HG03439 (cell line): ENCODE measurements around the gene NPSR1.
"Not testable (repeated sequence)": the region's sequence is repeated elsewhere in the genome, so short reads cannot be mapped to it uniquely, and the experiment has no call there.

Experiments used
- ATAC-seq: cut with Tn5 transposase; IDR thresholded peaks from one replicate; pipeline ENCODE4 v1.9.1; 2021; ENCODE audit warnings: mild to moderate bottlenecking, moderate library complexity; ENCODE audit not compliant: unreplicated experiment

NPSR1 gene

DNA sequence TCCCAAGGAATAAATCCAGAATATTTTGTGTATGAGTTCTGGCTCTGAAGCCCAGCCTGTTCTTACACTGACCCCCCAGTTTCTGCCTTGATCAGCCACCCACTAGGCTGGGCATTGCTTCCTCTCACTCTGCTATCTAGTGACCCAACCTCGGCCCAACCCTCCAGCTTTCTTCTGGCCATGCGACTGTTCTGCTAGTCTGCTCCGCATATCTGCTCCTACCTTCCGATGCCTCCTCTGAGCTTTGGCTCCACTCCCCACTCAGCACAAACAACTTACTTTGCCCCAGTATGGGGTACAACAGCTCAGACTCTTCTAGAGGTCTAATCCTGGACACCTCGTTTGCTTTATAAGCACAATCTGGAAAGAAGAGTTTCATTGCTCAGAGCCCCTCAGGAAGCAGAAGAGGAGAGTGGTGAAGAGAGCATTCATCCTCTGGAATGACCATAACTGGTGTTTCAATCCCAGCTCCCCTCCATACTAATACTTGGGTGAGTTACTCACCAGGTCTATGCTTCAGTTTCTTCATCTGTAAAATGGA lies 99.6 kb downstream of the NPSR1 start:
- ATAC-seq: no peak

DNA sequence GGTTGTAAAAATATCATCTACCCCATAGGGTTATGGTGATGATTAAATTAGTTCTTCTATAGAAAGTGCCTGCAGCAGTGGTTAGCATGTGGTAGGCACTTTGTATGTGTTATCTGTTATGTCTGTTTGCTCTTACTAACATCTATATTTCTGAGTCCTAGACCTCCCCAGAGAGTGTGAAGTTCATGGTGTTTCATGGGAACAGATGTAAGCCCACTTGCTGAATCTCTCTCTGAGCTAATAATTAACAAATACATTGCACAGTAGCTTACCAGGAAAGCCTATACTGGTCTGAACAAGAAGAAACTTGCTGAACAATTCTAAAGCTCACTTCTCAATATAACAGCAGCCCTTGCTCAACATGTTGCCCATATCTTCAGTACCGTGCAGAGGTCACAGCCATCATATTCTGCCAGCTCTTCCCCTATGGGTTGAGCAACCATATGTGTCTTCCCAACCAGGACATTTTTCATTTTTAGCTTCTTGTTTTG lies 100.1 kb downstream of the NPSR1 start:
- no peak for ATAC-seq

- no peak for ATAC-seq
These were observed 101.6 kb downstream of the NPSR1 start for GRCh38 chr7:34759477-34760125.

GRCh38 chr7:34760271-34760670 lies 102.3 kb downstream of the NPSR1 start:
- ATAC-seq: no peak

GRCh38 chr7:34761206-34761605 lies 103.2 kb downstream of the NPSR1 start:
- ATAC-seq: no peak

GRCh38 chr7:34761627-34762026 lies 103.6 kb downstream of the NPSR1 start:
- no peak for ATAC-seq

DNA sequence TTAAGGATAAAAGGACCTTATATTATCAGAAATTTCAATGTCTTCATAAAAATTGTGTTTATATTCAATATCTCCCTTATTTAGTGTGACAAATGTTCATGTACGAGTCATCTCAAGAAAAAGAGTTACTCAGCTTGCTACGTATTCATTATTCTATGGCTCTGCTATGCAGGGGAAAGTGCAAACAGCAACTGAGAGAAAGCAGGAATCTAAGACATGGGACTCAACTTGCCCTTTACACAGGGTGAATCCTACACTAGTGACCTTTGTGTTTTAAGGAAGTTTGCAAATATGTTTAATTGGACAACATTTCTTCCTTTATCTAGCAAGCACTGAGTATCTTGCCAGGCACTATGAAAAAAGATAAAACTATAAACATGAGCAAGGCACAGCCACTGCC lies 104.7 kb downstream of the NPSR1 start:
- no peak for ATAC-seq

DNA sequence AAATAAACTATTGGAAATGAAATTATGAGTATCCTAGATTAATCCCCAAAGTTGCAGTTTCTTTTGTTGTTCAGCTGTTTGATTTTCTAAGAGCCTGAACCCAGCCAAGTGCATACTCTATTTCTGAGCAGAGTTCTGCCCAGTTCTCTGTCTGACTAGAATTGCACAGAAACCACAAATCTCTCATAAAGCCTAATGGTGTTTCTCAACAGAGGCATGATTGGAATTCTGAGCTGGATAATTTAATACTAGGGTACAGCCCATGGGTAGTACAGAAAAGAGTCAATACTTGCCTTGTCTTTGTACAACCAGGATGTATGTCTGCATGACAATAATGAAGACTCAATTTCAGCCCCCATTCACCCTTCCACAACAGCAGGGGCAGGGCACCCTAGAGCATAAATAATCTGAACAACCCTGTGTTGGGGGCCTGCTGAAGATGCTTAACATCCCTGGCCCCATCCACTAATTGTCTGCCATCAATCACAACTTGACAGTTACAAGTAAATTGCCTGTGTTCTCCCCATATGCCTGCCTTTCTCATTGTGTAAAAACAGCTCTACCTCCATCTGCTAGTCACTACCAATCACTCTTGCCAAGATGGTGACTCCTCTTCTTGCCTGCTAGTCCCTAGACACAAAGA lies 114.4 kb downstream of the NPSR1 start:
- no peak for ATAC-seq

GRCh38 chr7:34776748-34777358 lies 118.8 kb downstream of the NPSR1 start:
- ATAC-seq: no peak

- no peak for ATAC-seq
These were observed 122.5 kb downstream of the NPSR1 start for GRCh38 chr7:34780546-34780945.

- ATAC-seq: no peak
These were observed 129.6 kb downstream of the NPSR1 start for GRCh38 chr7:34787586-34787985.

GRCh38 chr7:34806831-34807230 lies 148.8 kb downstream of the NPSR1 start:
- no peak for ATAC-seq

DNA sequence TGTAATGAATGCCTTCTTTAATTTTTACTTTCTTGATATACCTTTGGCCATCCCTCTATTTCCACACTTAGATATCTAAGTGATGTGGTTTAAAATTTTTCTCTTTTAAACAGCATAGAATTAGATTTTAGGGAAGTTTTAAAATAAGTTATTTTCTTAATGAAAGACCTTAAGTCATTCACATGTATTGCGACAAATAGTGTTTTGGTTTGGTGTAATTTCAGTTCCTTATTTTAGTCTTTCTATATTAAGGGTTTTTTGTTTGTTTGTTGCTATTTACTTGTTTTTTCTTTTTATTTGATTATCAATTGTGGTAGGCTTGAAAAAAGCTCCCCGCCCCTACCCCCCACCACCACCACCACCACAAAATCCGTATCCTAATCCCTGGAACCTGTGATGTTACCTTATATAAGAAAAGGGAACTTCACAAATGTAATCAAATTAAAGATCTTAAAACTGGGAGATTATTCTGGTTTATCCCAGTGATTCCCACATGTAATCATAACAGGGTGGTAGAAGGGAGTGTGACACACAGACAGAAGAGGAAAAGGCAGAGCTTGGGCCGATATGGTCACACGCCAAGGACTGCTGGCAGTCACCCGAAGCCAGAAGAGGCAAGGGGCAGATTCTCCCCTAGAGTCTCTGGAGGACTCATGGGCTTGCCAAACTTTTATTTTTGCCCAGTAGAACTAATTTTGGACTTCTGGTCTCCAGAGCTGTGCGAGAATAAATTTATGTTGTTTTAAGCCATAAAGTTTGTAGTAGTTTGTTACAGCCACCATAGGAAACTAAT lies 149.7 kb downstream of the NPSR1 start:
- ATAC-seq: no peak

- ATAC-seq: not testable (repeated sequence)
These were observed 156.3 kb downstream of the NPSR1 start for GRCh38 chr7:34814203-34814842.

GRCh38 chr7:34821932-34822558 lies 164.0 kb downstream of the NPSR1 start:
- no peak for ATAC-seq

DNA sequence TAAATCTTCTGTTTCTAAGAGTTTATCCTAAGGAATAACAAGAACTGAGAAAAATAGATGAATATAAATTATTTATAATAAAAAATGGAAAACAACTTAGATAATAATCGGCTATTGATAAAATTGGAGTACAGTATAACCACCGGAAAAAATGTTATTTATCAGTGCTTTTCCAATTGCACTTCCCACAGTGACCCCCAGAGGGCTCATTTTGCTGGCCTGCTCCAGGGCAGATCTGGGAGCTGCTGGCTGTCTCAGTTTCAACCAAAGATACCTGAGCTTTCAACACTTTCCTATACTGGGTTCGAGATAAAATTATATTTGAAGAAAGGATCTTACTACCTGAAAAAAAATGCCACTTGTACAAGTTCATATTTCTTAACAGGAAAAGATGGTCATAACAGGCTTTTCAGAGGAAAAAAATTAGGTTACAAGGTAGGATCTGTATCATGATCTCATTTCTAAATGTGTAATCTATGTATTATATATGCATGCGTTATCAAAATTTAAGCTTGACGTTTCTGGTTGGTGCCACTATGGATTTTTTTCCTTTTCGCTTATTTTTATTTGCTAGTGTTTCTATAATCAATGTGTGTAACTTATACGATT lies 165.7 kb downstream of the NPSR1 start:
- peak; percentile 73 for ATAC-seq

DNA sequence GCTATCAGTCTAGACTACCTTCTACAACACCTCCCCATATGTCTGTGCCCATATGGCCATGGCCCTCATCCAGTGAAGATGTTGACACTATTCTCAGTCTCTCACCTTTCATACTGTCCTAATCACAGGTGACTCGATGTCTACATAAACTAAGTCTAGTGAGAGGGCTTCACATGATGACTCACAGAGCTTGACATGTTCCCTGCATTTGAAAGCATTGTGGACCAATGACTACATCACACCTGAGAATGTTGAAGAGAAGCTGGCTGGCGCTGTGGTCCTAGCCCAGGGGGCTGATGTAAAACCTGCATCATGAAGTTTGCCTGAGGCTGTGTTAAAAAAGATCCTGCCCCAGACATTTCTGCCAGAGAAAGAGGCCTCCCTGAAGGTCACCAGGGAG lies 167.2 kb downstream of the NPSR1 start:
- ATAC-seq: no peak

GRCh38 chr7:34830390-34830789 lies 172.4 kb downstream of the NPSR1 start:
- no peak for ATAC-seq

DNA sequence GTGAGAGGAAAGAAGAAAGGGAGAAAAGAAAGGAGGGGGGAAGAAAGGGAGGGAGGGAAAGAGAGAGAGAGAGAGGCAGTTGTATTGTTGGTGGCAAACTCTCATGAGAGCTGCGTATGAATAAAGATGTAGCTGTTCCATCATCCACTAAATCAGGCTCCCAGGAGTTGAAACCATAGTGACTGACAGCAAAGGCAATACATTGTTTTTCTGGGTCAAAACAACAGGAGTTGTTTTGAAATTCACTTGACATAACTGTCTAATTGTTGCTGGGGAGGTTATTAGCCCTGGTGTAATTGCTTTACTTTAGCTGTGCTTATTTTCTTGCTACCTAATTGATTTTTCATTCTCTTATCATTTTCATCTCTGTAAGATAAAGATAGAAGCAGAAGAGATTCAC lies 173.4 kb downstream of the NPSR1 start:
- ATAC-seq: no peak

- no peak for ATAC-seq
These were observed 174.0 kb downstream of the NPSR1 start for GRCh38 chr7:34832020-34832419.
